Lung (tissue), 12 donors: Measurements from ENCODE around the gene SGCA. TPM values are rescaled to one million over a fixed set of nuclear protein-coding genes. Genes with fewer than 3 reads are reported as not detected.

Source experiments
- ATAC-seq: fragments of 200-7000 bp; cut with Tn5 transposase; one replicate; pipeline ENCODE4 v1.9.1; 2020; ENCODE audit warnings: moderate number of reproducible peaks; ENCODE audit not compliant: insufficient read depth, low FRiP score
- DNase-seq, 3 donors: peaks; one replicate each; pipeline ENCODE4 v3.0.0-alpha.2; 2013 to 2017
- H3K27ac ChIP-seq, 2 donors: one replicate each; pipeline ENCODE4 v1.5.1; 2013; ENCODE audit warnings: mild to moderate bottlenecking in 2 of 2, moderate library complexity in 2 of 2, control low read depth in 1 of 2, inconsistent platforms in 1 of 2, low read depth in 1 of 2, low read length in 1 of 2
- H3K27me3 ChIP-seq, 3 donors: one replicate each; pipeline ENCODE4 v1.5.1; 2013; ENCODE audit warnings: low read length in 2 of 3; ENCODE audit not compliant: control insufficient read depth in 3 of 3, insufficient read depth in 3 of 3
- H3K36me3 ChIP-seq, 4 donors: one replicate each; pipeline ENCODE4 v1.5.1; 2013; ENCODE audit warnings: low read length in 4 of 4, mild to moderate bottlenecking in 1 of 4, moderate library complexity in 1 of 4; ENCODE audit not compliant: control insufficient read depth in 4 of 4, insufficient read depth in 4 of 4
- H3K4me1 ChIP-seq, 5 donors: one replicate each; pipeline ENCODE4 v1.5.1; 2013; ENCODE audit warnings: low read length in 5 of 5, mild to moderate bottlenecking in 2 of 5, moderate library complexity in 1 of 5; ENCODE audit not compliant: control insufficient read depth in 5 of 5, insufficient read depth in 5 of 5
- H3K4me3 ChIP-seq: one replicate; pipeline ENCODE4 v1.5.1; 2013; ENCODE audit warnings: mild to moderate bottlenecking, control low read depth, moderate library complexity
- H3K9ac ChIP-seq, 2 donors: one replicate each; pipeline ENCODE4 v1.5.1; 2013; ENCODE audit warnings: low read length in 2 of 2, control low read depth in 1 of 2; ENCODE audit not compliant: insufficient read depth in 1 of 2
- H3K9me3 ChIP-seq, 4 donors: one replicate each; pipeline ENCODE4 v1.5.1; 2013; ENCODE audit warnings: low read length in 3 of 4, mild to moderate bottlenecking in 1 of 4, moderate library complexity in 1 of 4; ENCODE audit not compliant: control insufficient read depth in 4 of 4, insufficient read depth in 3 of 4
- CTCF ChIP-seq: IDR thresholded peaks from 2 replicates; pipeline ENCODE4 v1.5.1; 2012; ENCODE audit warnings: mild to moderate bottlenecking; ENCODE audit errors: control extremely low read depth, extremely low read depth
- WGBS, 2 donors: extraction: QIAGEN DNeasy Blood & Tissue Kit; methylation state at CpG; one replicate each; pipeline ENCODE4 v1.1.7; 2013; 5-methylcytosine and 5-hydroxymethylcytosine counted together
- polyA plus RNA-seq, 2 donors: library from polyadenylated mRNA; stranded (reverse); fragments of 200-250 nt; gene quantifications; one replicate each; pipeline ENCODE4 v1.2.1, GENCODE V29; 2013
- total RNA-seq, 2 donors: library from RNA; depleted of rRNA in 1 of 2; stranded (reverse); fragments of >200 nt in 1 of 2; gene quantifications; one replicate each; pipeline ENCODE4 v1.2.1, GENCODE V29; 2014 to 2021
- donor health status: control.
- donor health status: control.
- donor health status: Bipolar disorder and iron deficiency.
- donor health status: healthy.
- donor health status: DM: yes; HTN: yes; CAD: no.

Gene SGCA
- total and polyA plus RNA-seq, 4 donors: 5.0 to 19.4 (median 14.0) TPM

- 60 to 87% methylated on average over 9 of the region's 9 CpGs for WGBS, 2 donors
- Histone ChIP-seq H3K27ac (peak overlapping the region in 1 of 2 donors; percentile 41), H3K9me3 (no peaks in the 10 kb centered on the region), H3K27me3 (no peaks in the 10 kb centered on the region), H3K4me1 (peaks cover 0 to 60% (median 44%) of the 10 kb centered on the region in 5 donors), H3K36me3 (no peaks in the 10 kb centered on the region), H3K4me3 (no peak overlapping the region), H3K9ac (no peak overlapping the region)
- no peak for TF ChIP-seq CTCF
- DNase-seq (peak in 2 of 3 donors; percentile 11 to 54), ATAC-seq (no peak)
Measured at GRCh38 chr17:50211249-50212120, 45.7 kb downstream of the SGCA start.

GRCh38 chr17:50212121-50212843 lies 46.5 kb downstream of the SGCA start:
- no peak for ATAC-seq
- H3K9ac ChIP-seq: no peak overlapping the region
- no peaks in the 10 kb centered on the region for H3K27me3 ChIP-seq
- H3K4me3 ChIP-seq: no peak overlapping the region
- TF ChIP-seq CTCF: no peak
- no peak overlapping the region for H3K27ac ChIP-seq
- DNase-seq: peak in 2 of 3 donors; percentile 42 to 70
- 66 to 67% methylated on average over 15 of the region's 15 CpGs for WGBS, 2 donors
- peaks cover 0 to 53% (median 45%) of the 10 kb centered on the region in 5 donors for H3K4me1 ChIP-seq
- no peaks in the 10 kb centered on the region for H3K9me3 ChIP-seq
- H3K36me3 ChIP-seq: no peaks in the 10 kb centered on the region

GRCh38 chr17:50213026-50214022 lies 47.5 kb downstream of the SGCA start:
- Histone ChIP-seq H3K27me3 (no peaks in the 10 kb centered on the region), H3K4me3 (no peak overlapping the region), H3K9me3 (no peaks in the 10 kb centered on the region), H3K9ac (no peak overlapping the region), H3K27ac (no peak overlapping the region), H3K36me3 (no peaks in the 10 kb centered on the region), H3K4me1 (peaks cover 0 to 53% (median 48%) of the 10 kb centered on the region in 5 donors)
- 77% methylated on average over 9 of the region's 9 CpGs for WGBS, 2 donors
- no peak for ATAC-seq
- DNase-seq: peak in 1 of 3 donors; percentile 19
- no peak for TF ChIP-seq CTCF
